Muscle layer of duodenum (tissue), 2 donors: ENCODE data around the gene TMPRSS11E.
"Not testable (repeated sequence)": the region's sequence is repeated elsewhere in the genome, so short reads cannot be mapped to it uniquely, and the experiment has no call there.

Source experiments
- H3K27ac ChIP-seq: one replicate; pipeline ENCODE4 v1.7.0; 2013; ENCODE audit warnings: mild to moderate bottlenecking, low read length
- H3K27me3 ChIP-seq: one replicate; pipeline ENCODE4 v1.7.0; 2013; ENCODE audit warnings: low read depth, mild to moderate bottlenecking, control low read depth, low read length
- H3K36me3 ChIP-seq, 2 donors: one replicate each; pipeline ENCODE4 v1.7.0; 2013; ENCODE audit warnings: low read length in 2 of 2, control low read depth in 1 of 2, mild to moderate bottlenecking in 1 of 2; ENCODE audit not compliant: insufficient read depth in 2 of 2, control insufficient read depth in 1 of 2
- H3K4me1 ChIP-seq, 2 donors: one replicate each; pipeline ENCODE4 v1.7.0; 2013; ENCODE audit warnings: low read length in 2 of 2, mild to moderate bottlenecking in 2 of 2, control low read depth in 1 of 2, moderate library complexity in 1 of 2; ENCODE audit not compliant: insufficient read depth in 2 of 2, control insufficient read depth in 1 of 2
- H3K4me3 ChIP-seq, 2 donors: one replicate each; pipeline ENCODE4 v1.7.0; 2013; ENCODE audit warnings: low read length in 2 of 2, low read depth in 1 of 2, mild to moderate bottlenecking in 1 of 2
- H3K9me3 ChIP-seq, 2 donors: one replicate each; pipeline ENCODE4 v1.7.0; 2013; ENCODE audit warnings: low read length in 2 of 2, control low read depth in 1 of 2, mild to moderate bottlenecking in 1 of 2; ENCODE audit not compliant: control insufficient read depth in 1 of 2
- donor health status: healthy.

TMPRSS11E gene

GRCh38 chr4:68463796-68464195, 16.5 kb downstream of the TMPRSS11E start:
- H3K36me3 ChIP-seq, result no peaks in the 10 kb centered on the region
- H3K4me1 ChIP-seq, result no peaks in the 10 kb centered on the region
- no peaks in the 10 kb centered on the region for H3K9me3 ChIP-seq
- no peak overlapping the region for H3K27ac ChIP-seq
- no peaks in the 10 kb centered on the region for H3K27me3 ChIP-seq
- no peak overlapping the region for H3K4me3 ChIP-seq

- Histone ChIP-seq H3K9me3 (no peaks in the 10 kb centered on the region), H3K4me1 (no peaks in the 10 kb centered on the region), H3K27me3 (no peaks in the 10 kb centered on the region), H3K27ac (no peak overlapping the region), H3K4me3 (no peak overlapping the region), H3K36me3 (no peaks in the 10 kb centered on the region)
These were observed 17.8 kb downstream of the TMPRSS11E start for GRCh38 chr4:68465058-68465457.

GRCh38 chr4:68466185-68466584, 18.9 kb downstream of the TMPRSS11E start:
- H3K27me3 ChIP-seq, result no peaks in the 10 kb centered on the region
- H3K27ac ChIP-seq, result no peak overlapping the region
- H3K4me3 ChIP-seq, result no peak overlapping the region
- no peaks in the 10 kb centered on the region for H3K9me3 ChIP-seq
- no peaks in the 10 kb centered on the region for H3K36me3 ChIP-seq
- H3K4me1 ChIP-seq, result no peaks in the 10 kb centered on the region

- Histone ChIP-seq H3K27me3 (no peaks in the 10 kb centered on the region), H3K9me3 (no peaks in the 10 kb centered on the region), H3K27ac (no peak overlapping the region), H3K4me3 (no peak overlapping the region), H3K4me1 (no peaks in the 10 kb centered on the region), H3K36me3 (no peaks in the 10 kb centered on the region)
These were observed 19.5 kb downstream of the TMPRSS11E start for GRCh38 chr4:68466751-68467150.

GRCh38 chr4:68469482-68469881, 22.2 kb downstream of the TMPRSS11E start:
- no peak overlapping the region for H3K27ac ChIP-seq
- no peaks in the 10 kb centered on the region for H3K9me3 ChIP-seq
- H3K27me3 ChIP-seq, result no peaks in the 10 kb centered on the region
- no peak overlapping the region for H3K4me3 ChIP-seq
- H3K4me1 ChIP-seq, result no peaks in the 10 kb centered on the region
- H3K36me3 ChIP-seq, result no peaks in the 10 kb centered on the region

GRCh38 chr4:68476191-68476590, 28.9 kb downstream of the TMPRSS11E start:
- no peaks in the 10 kb centered on the region for H3K9me3 ChIP-seq
- H3K27me3 ChIP-seq, result no peaks in the 10 kb centered on the region
- H3K27ac ChIP-seq, result no peak overlapping the region
- no peak overlapping the region for H3K4me3 ChIP-seq
- no peaks in the 10 kb centered on the region for H3K36me3 ChIP-seq
- no peaks in the 10 kb centered on the region for H3K4me1 ChIP-seq

- Histone ChIP-seq H3K27ac (no peak overlapping the region), H3K36me3 (no peaks in the 10 kb centered on the region), H3K4me1 (no peaks in the 10 kb centered on the region), H3K4me3 (no peak overlapping the region), H3K27me3 (no peaks in the 10 kb centered on the region), H3K9me3 (no peaks in the 10 kb centered on the region)
These were observed 42.1 kb downstream of the TMPRSS11E start for GRCh38 chr4:68489338-68489737.

GRCh38 chr4:68490826-68491457, 43.7 kb downstream of the TMPRSS11E start:
- no peaks in the 10 kb centered on the region for H3K4me1 ChIP-seq
- H3K27me3 ChIP-seq, result no peaks in the 10 kb centered on the region
- H3K36me3 ChIP-seq, result no peaks in the 10 kb centered on the region
- H3K27ac ChIP-seq, result no peak overlapping the region
- no peak overlapping the region for H3K4me3 ChIP-seq
- H3K9me3 ChIP-seq, result no peaks in the 10 kb centered on the region

- Histone ChIP-seq H3K27ac (no peak overlapping the region), H3K36me3 (no peaks in the 10 kb centered on the region), H3K9me3 (no peaks in the 10 kb centered on the region), H3K4me3 (no peak overlapping the region), H3K4me1 (no peaks in the 10 kb centered on the region), H3K27me3 (no peaks in the 10 kb centered on the region)
These were observed 47.4 kb downstream of the TMPRSS11E start for GRCh38 chr4:68494688-68495087.

- Histone ChIP-seq H3K4me1 (no peaks in the 10 kb centered on the region), H3K4me3 (no peak overlapping the region), H3K27ac (no peak overlapping the region), H3K27me3 (no peaks in the 10 kb centered on the region), H3K9me3 (no peaks in the 10 kb centered on the region), H3K36me3 (no peaks in the 10 kb centered on the region)
These were observed 51.2 kb downstream of the TMPRSS11E start for GRCh38 chr4:68498413-68499007.

GRCh38 chr4:68499021-68499420, 51.8 kb downstream of the TMPRSS11E start:
- Histone ChIP-seq H3K27me3 (no peaks in the 10 kb centered on the region), H3K4me1 (no peaks in the 10 kb centered on the region), H3K9me3 (no peaks in the 10 kb centered on the region), H3K36me3 (no peaks in the 10 kb centered on the region), H3K4me3 (no peak overlapping the region), H3K27ac (no peak overlapping the region)

- not testable (repeated sequence) for H3K36me3 ChIP-seq, H3K4me1 ChIP-seq, H3K27me3 ChIP-seq, H3K27ac ChIP-seq, H3K9me3 ChIP-seq, H3K4me3 ChIP-seq
These were observed 56.2 kb downstream of the TMPRSS11E start for GRCh38 chr4:68503462-68503861.
